Measurements from ENCODE around the gene MCTP1.
A peak's percentile ranks its signal among the peaks of the same experiment; 100 is the strongest.
"Not testable (repeated sequence)": the region's sequence is repeated elsewhere in the genome, so short reads cannot be mapped to it uniquely, and the experiment has no call there.

The MCTP1 gene

DNA sequence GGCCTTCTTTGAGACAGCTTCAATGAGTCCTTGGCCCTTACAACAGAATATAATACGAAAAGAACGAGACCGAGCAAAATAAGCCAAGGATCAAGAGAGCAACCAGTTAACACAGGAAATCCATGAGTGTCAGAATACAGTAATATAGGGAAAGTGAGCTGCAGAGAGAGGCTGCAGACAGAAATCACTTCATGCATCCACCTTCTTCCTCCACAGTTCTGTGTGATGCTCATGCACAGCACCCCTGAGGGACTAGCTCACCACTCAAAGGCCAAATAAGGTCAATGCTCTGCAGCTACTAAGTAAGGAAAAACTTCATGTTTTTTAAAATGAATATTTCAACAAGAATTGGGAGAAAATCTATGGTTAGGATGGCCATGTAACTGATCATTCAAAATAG is 257.1 kb downstream of the MCTP1 start:
- DNase-seq (ENCODE audit: low spot score): no peak

GRCh38 chr5:95027151-95027721 is 257.7 kb downstream of the MCTP1 start:
- no peak for DNase-seq (ENCODE audit: low spot score)

DNA sequence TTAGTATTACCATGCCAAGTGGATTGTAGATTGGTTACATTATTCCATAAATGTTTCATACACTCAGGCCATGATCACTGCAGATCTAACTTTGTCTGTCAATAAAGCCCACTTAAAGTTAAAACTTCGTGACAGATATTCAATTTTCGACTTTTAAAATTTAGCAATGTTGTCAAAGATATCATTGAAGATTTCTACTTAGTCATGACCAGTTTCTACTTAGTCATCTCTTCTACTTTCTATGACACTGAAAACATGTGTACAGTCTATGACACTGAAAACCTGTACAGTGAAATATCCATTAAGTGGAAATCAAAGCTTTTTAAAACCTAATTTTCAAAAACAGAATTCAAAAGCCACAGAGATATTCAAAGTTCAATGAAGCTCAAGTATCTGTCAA is 258.2 kb downstream of the MCTP1 start:
- DNase-seq (ENCODE audit: low spot score): no peak

DNA sequence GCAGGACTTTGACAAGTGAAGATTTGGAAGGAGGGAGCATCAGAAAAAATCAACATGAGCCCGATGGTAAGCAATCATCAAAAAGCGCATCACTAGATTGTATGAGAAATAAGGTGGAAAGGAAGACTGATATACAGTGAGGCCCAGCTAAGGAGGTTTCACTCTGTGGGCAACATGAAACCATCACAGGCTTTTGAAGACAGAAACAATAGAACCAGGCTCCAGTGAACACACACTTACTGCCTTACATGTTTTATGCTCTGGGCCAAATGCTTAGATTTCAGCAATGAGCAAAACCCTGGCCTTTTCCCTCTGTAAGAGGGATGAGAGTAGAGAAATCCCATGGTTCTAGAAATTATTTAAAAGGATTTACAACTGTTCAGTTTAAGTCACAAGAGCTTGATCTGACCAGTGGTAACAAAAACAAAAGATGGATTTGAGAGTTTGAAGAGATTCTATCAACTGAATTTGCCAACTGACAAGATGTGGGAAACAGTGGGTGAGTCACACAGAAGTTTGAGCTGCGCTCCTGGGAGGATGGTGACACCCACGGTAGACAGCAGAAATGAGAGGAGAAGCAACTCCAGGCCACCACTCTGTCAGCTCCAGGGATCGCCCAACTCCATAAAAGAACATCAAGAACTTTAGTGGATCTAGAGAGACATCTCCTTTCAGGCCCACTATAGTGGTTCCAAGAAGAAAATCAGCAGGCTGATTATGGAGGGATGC is 261.8 kb downstream of the MCTP1 start:
- no peak for DNase-seq (ENCODE audit: low spot score)

- DNase-seq (ENCODE audit: low spot score): no peak
Measured at GRCh38 chr5:95020345-95020744, 264.5 kb downstream of the MCTP1 start.

DNA sequence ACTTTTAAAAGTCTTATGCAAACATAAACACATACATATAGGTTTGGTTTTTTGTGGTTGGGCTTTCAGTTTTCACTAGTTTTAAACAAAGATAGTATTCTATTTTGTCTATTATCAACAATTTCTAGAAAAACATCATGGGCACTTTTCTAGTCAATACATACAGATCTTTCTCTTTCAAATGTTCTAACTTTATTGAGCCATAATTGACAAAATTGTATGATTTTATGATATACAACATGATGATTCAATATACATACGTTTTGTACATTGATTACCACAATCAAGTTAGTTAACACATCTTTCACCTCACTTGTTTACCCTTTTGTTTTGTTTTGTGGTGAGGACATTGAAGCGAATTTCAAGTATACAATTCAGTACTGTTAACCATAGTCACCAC is 265.9 kb downstream of the MCTP1 start:
- no peak for DNase-seq (ENCODE audit: low spot score)

DNA sequence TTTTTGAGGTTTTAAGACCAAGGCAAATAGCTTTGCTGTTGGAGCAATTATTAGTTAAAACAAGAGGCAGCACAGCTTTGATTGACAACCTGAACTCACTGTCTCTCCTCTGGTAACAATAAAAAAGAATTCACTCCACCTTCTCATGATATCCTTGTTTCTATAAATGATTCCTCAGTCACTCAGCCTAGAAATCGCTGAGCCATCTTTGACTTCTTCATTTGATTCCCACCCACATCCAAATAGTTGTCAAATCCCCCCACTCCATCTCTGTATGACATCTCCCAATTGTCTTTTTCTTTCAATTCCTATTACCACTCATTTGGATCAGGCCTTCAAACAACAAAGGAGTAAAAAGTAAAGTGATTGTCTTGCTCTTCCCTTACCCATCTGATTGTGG is 266.4 kb downstream of the MCTP1 start:
- no peak for DNase-seq (ENCODE audit: low spot score)

DNA sequence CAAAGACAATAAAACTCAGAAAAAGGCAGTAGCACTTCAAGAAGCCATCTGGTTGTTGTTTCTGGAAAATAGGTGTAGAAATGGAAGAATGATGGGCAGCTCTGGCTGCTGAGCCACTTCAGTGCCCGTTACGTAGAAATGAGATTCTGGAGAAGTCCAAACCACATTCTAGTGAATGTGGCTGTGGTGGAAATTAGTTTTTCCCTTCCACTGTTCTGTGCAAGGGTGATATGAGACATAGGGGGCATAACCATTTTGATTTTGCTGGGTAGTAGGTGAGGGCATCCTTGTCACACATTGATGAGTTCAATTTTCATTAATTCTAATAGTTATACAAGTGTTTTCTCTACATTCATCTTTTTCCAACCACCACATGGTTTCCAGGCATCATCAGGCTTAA is 275.1 kb downstream of the MCTP1 start:
- no peak for DNase-seq (ENCODE audit: low spot score)

GRCh38 chr5:95007921-95008597 is 276.8 kb downstream of the MCTP1 start:
- no peak for DNase-seq (ENCODE audit: low spot score)

DNA sequence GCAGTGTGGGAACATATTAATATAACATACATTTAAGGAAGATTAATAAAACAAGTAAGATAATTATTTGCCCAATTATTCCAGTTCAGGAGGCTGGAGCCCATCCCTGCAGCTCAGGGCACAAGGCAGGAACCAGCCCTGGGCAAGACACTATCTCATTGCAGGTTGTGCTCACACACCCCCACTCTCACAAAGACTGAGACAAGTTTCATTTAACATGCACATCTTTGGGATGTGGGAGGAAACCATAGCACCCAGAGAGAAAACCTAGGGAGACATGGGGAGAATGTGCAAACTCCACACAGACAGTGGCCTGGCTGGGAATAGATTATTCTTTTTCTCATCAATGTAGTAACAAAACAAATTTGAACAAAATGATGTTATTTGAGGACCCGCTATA is 279.1 kb downstream of the MCTP1 start:
- DNase-seq (ENCODE audit: low spot score): no peak

GRCh38 chr5:94998670-94999069 is 286.2 kb downstream of the MCTP1 start:
- DNase-seq (ENCODE audit: low spot score): no peak

DNA sequence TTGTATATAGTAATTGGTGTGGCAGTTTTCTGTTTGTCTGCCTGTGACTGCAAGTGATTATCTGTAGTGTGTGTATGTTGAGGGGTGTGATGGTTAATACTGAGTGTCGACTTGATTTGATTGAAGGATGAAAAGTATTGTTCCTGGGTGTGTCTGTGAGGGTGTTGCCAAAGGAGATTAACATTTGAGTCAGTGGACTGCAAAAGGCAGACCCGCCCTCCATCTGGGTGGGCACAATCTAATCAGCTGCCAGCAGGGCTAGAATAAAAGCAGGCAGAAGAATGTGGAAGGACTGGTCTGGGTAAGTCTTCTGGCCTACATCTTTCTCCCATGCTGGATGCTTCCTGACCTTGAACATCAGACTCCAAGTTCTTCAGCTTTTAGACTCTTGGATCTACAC is 290.4 kb downstream of the MCTP1 start:
- not testable (repeated sequence) for DNase-seq (ENCODE audit: low spot score)

DNA sequence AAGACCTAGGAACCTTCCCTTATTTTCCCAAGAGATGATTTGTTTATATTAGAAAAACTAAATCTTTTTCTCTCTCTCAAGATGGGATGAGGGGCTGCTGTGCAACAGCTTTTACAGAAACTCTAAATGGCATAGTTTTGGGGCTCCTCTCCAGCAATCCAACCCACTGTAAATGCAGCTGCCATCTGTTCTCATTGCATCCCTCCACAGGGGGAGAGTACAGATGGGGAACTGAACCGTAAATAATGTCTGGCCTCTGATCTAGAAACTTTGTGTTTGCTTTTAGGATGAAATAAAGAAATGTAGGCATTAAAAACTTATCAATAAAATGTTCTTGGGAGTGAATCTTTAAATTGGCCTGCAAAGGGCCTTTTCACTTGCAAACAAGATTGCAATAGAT is 291.4 kb downstream of the MCTP1 start:
- DNase-seq (ENCODE audit: low spot score): no peak

DNA sequence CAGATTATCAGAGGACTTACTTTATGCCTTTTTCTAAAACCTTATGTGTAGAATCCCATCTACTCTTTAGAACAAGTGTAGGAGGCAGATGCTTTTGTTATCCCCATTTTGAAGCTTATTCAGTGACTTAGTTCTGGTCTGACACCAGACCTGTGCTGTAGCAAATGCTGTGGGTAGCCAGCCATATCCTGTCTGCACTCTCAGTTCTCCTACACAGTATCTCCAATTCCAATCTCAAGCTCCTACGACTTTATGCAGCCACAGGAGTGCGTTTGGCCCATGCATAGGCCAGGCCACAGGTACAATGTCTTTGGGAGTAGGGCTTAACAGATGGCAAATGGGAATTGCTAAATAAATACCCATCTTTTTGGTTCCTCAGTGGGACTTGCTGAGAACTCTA is 292.6 kb downstream of the MCTP1 start:
- DNase-seq (ENCODE audit: low spot score): no peak

DNA sequence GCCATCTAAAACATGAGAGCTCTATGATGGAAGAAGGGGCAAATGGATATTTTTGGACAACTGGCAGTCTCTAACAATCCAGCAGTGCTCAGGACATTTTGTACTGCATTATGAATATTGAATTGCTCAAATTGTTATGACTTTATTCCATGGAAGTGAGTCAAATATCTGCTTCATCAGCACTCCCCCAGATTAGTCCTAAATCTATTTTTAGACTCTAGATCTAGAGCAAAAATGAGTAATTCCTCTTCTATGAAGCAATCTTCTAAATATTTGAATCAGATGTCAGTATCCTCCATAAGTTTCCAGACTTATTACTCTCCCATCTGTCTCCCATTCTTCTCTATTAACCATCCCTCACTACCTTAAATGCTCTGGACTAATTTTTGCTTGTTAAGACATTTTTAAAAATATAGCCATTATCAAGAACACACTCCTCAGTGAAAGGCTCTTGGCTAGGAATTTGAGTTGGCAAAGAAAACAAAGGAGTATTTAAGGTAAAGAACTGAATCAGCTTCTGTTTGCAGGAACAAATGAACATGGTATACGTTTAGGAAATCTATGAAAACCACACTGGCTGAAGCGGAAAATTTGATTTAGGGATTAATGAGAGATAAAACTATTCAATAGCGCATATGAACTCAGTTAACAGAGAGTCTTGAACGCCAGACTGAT is 300.9 kb downstream of the MCTP1 start:
- no peak for DNase-seq (ENCODE audit: low spot score)

- DNase-seq (ENCODE audit: low spot score): no peak
Measured at GRCh38 chr5:94977437-94977836, 307.5 kb downstream of the MCTP1 start.

GRCh38 chr5:94976853-94977252 is 308.0 kb downstream of the MCTP1 start:
- DNase-seq (ENCODE audit: low spot score): no peak

GRCh38 chr5:94972268-94972667 is 312.6 kb downstream of the MCTP1 start:
- no peak for DNase-seq (ENCODE audit: low spot score)

DNA sequence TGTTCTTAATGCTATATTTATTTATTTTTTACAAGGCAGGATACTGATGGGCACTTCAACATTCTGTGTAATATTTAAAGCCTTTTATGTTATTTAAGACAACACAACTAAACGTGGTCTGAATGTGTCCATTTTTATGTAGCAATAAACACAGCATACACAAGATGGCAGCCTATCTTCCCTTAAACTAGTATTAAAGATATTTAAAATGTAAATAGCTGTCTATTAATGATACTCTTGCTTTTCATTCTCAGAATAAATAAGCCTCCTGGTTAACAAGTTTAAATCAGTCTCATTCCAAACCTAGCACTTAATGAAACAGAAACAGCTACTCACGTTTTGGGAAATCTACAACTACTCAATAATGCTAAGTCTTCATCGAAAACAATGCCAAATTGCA is 315.7 kb downstream of the MCTP1 start:
- DNase-seq (ENCODE audit: low spot score): no peak

GRCh38 chr5:94968507-94969095 is 316.3 kb downstream of the MCTP1 start:
- peak; percentile 11 for DNase-seq (ENCODE audit: low spot score)

DNA sequence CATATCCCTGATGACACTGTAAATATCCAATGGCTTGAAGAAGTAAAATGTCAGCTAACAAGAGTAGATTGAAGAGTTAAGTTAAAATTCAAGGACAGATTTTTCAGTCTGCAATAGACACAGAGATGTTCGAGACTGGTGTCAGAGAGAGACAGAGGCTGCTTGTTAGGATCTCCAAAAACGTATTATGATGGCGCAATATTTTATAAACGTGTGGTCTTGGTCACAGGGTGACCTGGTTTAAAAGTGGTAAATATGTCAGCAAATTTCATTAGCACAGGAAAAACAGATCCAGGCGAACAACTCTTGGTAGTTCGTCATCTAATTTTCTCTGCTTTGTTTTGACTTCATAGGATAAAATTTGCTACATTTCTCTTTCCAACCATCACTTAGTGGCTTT is 317.4 kb downstream of the MCTP1 start:
- no peak for DNase-seq (ENCODE audit: low spot score)

- not testable (repeated sequence) for DNase-seq (ENCODE audit: low spot score)
Measured at GRCh38 chr5:94959279-94959678, 325.6 kb downstream of the MCTP1 start.

DNA sequence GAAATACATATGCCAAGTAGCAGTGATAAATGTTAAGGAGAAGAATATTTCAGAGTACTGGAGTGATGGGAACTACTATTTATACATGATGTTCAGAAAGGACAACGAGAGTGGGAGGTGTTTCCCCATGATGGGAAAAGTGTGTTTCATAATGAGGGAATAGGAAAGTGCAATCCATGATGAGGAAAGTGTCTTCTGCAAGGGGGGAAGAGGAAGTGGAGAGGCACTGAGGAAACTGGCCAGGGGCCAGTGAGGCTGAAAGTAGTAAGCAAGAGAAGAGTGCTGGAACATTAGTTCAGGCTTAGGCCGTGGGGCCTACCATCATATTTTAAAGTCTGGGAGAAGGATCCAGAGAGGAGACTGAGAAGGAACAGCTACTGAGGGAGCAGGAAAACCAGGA is 339.2 kb downstream of the MCTP1 start:
- DNase-seq (ENCODE audit: low spot score): no peak
